GM21381 (cell line): ENCODE results near the gene IGFL4.

Experiments
- ATAC-seq: cut with Tn5 transposase; IDR thresholded peaks from one replicate; pipeline ENCODE4 v1.9.1; 2021; ENCODE audit warnings: mild to moderate bottlenecking, moderate library complexity; ENCODE audit not compliant: unreplicated experiment

The IGFL4 gene

GRCh38 chr19:46022431-46023310 is 18.1 kb downstream of the IGFL4 start, which contains the start of gene PGLYRP1:
Gene PGLYRP1 (minus strand): TSS chr19:46023053. CDS start chr19:46023021, 32 bp downstream.
- no peak for ATAC-seq

GRCh38 chr19:46022061-46022430 is 18.8 kb downstream of the IGFL4 start:
- ATAC-seq = no peak

GRCh38 chr19:46021531-46022041 is 19.2 kb downstream of the IGFL4 start:
- no peak for ATAC-seq

- ATAC-seq = no peak
These were observed 20.0 kb downstream of the IGFL4 start for GRCh38 chr19:46020819-46021125.

GRCh38 chr19:46019270-46019669 is 21.5 kb downstream of the IGFL4 start:
- ATAC-seq = no peak

- no peak for ATAC-seq
These were observed 22.0 kb downstream of the IGFL4 start for GRCh38 chr19:46018729-46019251.

DNA sequence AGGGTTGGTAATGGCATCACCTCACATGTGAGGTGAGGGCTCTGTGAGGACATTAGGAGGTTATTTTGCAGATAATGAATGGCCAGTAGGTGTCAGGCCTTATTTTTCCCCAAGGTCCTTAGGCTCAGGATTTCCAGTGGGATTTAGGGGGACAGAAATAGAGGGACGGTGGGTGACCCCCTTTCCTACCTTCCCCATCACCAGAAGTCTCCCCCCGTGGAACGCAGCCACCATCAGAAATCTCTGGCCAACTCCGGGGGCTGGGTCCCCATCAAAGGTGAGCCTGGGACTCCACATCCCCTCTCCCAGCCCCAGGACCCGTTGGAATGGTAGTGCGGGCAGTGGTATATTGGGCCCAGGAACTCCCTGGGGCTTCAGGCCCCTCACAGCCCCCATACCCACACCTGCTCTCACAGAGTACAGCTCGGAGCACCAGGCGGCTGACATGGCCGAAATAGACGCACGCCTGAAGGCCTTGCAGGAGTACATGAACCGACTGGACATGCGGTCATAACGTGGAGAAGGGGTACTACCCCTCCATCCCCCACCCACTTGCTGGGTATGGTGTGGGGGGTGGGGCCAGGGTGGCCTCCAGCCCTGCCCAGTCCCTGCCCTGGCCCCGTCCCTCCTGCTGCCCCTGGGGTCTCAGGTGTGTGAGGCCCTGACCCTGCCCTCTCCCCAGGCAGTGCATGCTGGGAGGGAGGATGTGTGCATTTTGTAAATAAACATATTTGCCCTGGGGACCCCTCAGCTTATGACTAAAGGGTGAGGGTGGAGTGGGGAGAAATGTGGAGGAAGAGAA is 22.7 kb downstream of the IGFL4 start:
- ATAC-seq = no peak

DNA sequence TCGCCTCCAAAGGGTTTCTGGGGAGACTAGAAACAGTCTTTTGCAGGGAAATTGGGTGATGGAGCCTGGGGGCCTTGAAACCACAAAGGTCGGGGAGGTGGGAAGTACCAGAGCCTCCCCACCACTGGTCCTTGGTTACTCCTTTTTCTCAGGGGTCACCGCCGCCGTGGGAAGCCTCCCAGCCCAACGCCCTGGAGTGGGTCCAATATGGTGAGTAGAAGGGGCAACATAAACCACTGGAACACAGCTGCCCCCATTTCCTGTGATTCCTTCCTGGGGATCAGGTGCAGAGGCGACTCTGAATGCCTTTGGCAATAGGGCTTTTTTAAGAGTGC is 23.7 kb downstream of the IGFL4 start:
- ATAC-seq = no peak

GRCh38 chr19:46016426-46017094 is 24.2 kb downstream of the IGFL4 start:
- ATAC-seq = no peak

GRCh38 chr19:46015687-46016425 is 24.9 kb downstream of the IGFL4 start:
- no peak for ATAC-seq

DNA sequence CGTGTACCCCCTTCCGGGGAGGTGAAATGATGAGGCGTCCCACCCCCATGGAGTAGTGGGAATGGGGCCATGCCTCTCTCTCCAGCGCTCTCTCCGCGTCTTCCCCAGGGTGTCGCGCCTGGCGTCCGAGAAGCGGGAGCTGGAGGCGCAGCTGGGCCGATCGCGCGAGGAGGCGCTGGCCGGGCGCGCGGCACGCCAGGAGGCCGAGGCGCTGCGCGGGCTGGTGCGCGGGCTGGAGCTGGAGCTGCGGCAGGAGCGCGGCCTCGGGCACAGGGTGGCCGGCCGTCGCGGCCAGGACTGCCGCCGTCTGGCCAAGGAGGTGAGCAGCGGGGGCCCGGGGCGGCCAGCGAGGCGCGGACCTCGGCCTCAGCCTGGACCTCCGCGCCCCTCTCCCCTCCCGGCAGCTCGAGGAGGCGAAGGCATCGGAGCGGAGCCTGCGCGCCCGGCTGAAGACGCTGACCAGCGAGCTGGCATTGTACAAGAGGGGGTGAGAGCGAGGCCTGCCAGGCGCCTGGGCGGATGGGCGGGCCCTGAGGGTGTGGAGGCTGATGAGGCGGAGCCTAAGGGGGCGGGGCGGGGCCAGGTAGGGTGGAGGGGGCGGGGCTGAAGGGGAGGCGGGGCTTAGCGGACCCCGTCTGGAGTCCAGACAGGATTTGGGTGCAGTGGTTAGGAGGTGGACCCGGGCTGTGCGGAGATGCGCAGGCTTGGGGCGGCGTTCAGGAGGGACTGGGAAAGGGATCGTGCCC is 25.7 kb downstream of the IGFL4 start:
- no peak for ATAC-seq

- no peak for ATAC-seq
These were observed 26.3 kb downstream of the IGFL4 start for GRCh38 chr19:46014534-46014933.

DNA sequence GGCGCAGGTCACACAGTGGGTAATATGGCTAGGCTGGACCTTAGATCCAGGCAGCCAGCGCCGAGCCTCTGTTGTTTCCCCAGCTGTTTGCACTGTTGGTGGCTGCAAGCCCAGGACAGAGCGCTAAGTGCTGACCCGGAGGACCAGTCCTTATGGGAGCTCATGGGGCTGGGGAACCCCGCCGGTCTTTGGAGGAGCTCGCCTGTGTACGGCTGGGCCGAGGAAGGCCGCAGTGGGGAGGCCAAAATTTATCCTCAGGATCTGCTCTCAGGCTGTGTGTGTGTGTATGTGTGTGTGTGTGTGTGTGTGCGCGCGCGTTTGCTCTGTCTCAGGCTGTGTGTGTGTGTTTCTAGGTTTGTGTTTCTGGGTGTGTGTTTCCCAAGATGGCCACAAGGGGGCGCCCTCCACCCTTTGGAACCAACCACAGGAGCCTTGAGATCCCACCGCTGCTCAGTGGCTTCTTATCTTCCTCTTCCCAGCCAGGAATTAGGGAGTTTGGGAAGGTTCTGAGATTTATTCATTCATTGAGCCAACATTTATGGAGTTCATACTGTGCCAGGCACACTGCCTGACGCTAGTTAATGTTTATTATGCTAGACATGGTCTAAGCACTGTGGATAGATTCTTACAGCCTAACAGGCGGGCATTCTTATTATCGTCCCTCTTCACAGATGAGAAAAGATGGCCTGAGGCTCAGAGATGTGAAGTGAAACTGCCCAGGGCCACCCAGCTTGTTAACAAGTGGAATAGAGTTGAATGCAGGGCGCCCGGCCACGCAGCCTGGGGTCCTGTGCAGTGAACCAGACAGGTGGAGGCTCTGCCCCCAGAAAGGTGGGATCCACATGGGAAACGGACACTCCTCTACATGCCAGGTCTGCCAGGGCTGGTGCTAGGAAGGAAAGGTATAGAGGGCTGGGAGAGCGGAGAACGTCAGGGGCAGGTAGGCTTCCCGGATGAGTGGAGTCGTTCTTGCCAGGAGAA is 31.0 kb downstream of the IGFL4 start:
- ATAC-seq = no peak

DNA sequence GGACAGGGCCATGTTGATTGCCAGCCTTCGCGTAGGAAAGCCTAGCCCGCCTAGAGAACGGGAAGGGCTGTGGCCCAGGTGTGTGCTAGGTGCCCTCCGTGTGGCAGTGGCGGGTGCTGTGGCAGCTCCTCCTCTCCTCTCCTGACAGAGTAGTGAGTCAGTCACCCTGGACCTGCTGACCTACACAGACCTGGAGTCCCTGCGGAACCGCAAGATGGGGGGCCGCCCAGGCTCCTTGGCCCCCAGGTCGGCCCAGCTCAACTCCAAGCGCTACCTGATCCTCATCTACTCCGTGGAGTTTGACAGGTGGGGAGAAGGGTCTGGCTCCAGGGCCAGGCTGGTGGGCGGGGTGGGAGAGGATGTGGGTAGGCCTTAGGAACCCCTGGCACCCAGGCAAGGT is 34.4 kb downstream of the IGFL4 start:
- no peak for ATAC-seq

DNA sequence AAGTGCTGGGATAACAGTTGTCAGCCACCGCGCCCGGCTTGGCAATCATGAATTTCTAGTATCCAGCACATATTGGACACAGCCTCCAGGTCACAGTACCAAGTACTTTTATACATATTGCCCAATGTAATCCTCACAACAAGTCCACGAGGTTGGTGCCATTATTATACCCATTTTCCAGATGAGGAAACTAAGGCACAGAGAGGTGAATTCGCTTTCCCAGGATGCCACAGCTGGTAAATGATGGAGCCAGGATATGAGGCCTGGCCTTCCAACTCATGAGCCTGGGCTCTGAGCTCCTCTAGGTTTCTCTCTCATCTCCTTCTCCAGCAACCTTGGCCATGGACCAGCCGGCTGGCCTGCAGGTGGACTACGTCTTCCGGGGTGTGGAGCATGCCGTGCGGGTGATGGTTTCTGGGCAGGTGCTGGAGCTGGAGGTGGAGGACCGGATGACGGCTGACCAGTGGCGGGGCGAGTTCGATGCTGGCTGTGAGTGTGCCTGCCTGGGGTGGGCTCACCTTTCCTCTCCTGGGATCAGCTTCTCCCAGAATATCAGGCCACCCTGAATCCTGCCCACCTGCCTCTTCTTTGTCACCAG is 38.0 kb downstream of the IGFL4 start:
- ATAC-seq = no peak

DNA sequence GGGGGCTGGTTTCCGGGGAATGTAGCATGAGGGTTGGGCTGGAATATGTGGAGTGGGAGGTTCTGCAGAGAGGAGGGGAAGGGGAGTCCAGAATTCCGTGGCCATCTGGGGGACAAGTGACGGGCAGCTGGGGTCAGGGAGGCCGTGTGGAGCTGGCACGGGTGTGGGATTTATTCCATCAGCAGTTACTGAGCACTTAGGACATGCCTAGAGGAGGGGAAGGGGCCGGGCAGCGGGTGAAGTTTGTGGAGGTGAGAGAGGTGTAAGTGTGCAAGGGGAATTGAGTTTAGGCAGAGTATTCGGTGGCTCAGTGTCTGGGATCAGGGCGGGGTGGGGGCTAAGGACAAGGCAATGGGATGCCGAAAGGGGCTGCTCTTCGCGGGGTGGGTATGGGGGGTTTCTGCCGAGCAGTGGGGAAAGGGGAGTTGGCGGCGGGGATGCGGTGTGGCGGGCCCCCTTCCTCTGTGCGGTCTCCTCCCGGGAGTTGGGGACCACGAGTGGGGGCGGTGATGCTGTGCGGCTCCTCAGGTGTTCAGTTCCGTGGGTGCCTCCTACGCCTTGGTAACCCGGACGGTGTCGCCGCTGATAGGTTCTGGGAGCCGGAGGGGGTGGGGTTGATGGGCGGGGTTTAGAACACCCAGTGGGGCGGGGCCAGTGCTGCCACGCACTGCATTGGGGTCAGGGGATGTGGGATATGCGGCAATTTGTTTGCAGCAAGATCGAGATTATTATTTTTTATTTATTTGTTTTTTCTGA is 40.1 kb downstream of the IGFL4 start:
- ATAC-seq = no peak

- ATAC-seq = no peak
These were observed 41.1 kb downstream of the IGFL4 start for GRCh38 chr19:45999653-46000121.
